CD4-positive, alpha-beta T cell treated with Interleukin-4 for 1 hour (primary cell): ENCODE results near the gene RREB1.
A peak's percentile ranks its signal among the peaks of the same experiment; 100 is the strongest.

Experiments used
- DNase-seq, 2 donors: peaks; one replicate each; pipeline ENCODE4 v3.0.0-alpha.2; 2020 to 2022

Gene RREB1

GRCh38 chr6:7100753-7101081 is 7.0 kb upstream of the RREB1 start:
- DNase-seq, result no peak

DNA sequence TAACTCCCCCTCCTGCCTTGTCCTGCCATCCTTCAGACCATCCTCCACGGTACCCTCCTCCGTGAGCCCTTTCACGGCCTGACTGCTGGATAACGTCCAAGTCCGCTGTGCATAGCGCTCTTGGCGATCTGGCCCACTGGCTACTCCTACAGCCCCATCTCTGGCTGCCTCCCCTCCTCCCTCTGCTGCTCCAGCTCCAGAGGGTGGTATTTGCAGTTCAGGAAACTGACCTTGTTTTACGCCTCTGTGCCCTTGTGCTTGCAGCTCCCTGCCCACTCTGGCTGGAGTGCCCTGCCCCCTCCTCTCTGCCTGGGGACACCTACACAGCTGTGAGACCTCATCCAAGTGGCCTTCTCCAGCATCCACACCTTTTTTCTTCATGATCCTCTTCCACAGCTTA is 6.5 kb upstream of the RREB1 start:
- no peak for DNase-seq

- no peak for DNase-seq
Measured at GRCh38 chr6:7104752-7105151, 3.0 kb upstream of the RREB1 start.

DNA sequence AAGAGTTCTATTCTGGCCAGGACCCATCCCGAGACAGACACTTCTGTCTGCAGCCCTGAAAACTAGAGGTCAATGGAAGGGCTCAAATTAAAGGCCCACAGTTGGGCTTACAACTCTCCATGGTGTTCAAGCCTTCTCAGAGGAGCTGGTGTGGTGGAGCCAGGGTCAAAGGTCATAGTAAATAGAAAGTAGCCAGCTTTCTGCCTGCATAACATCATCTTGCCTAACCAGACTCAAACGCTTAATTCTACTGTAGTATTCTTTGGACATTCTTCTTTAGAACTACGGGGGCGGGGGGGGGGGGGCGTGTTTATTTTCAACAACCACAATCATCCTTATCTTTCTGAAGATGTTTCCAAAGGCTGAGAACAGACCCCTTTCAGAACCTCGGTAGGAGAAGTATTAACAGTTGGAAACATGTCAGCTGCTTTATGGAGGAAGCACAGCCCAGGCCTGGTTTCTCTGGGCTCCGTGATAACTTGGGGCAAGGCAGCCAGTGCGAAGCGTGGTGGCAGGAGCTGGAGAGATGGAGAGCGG is 1.5 kb upstream of the RREB1 start:
- no peak for DNase-seq

GRCh38 chr6:7106752-7107577 is 796 bp upstream of the RREB1 start:
- peak; percentile 71 for DNase-seq

- peak; percentile 24 to 35 for DNase-seq
Measured at GRCh38 chr6:7108196-7108963, 619 bp downstream of the RREB1 start.

DNA sequence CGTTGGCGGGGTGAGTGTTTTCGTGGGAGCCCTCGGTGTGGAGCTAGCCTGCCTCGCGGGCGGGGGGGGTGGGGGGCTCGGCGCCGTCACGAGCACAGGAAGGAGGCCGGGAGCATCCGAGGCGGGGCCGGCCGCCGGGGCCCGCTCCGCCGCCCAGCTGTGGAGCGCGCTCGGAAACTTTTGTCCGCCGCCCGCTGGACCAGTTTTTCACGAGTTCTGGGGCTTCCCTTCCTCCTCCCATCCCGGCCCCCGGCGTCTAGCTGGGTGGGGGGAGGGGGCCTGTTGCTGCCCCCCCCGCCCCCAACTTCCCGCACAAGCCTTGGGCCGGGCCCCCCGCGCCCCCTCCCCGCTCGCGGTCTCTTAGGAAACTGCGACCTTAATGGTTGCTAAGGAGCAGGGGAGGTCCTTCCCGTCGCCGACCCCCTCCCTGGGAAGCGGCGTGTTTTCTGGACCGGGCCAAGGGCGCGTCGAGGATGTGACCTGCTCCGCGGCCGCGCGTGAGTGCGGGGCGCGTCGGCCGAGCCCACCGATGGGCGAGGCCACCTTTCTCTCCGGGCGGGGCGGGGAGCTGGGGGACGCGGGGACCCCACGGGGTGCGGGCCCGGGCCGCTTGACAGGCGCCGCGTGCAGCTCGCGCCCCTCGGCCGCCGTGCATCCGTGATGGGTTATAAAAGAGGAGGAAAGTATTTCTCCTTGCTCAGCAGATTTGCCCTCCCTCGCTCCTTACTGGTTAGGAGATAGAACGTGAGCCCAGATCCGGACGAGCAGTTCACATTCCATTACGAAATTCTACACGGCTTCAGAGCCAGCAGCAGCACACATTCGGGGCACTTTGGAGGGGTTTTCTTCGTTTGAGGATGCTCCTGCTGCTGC is 1.4 kb downstream of the RREB1 start:
- peak; percentile 35 to 43 for DNase-seq

DNA sequence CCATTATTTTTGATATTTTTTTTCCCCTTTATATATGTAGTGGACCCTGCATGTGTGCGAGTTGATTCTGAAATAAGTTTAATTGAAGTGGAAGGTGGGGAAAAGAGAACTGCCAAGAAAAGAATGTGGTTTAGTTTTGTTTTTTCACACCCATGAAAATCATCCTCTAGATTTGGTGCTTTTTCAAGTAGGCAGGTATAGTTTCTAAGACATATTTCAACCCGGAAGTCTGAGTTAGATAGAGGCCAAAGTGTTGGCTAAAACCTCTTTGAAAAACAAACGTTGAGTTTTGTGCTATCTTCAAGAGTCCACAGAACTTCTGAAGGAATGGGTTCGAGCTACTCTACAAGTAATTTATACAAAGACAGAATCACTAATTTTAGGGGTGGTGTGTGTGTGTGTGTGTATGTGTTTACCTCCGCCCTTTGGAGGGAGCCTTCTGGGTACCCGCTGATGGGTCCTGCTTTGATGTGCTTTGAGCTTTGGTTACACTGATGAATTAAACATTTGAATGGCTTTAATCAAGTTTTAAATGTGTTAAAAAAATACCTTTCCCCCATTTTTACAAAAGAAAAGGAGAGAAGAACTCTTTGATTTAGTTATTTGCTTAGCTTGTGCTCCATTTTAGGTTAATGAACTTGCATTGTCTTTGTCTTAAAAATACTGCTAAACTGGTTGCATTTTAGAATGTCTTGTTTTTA is 2.5 kb downstream of the RREB1 start:
- peak in 1 of 2 donors; percentile 34 for DNase-seq

- no peak for DNase-seq
Measured at GRCh38 chr6:7111095-7111690, 3.4 kb downstream of the RREB1 start.

GRCh38 chr6:7112171-7112570 is 4.4 kb downstream of the RREB1 start:
- no peak for DNase-seq

GRCh38 chr6:7112741-7113313 is 5.1 kb downstream of the RREB1 start:
- peak; percentile 52 to 71 for DNase-seq

GRCh38 chr6:7114744-7115458 is 7.1 kb downstream of the RREB1 start:
- no peak for DNase-seq

GRCh38 chr6:7115543-7116231 is 7.9 kb downstream of the RREB1 start:
- DNase-seq, result no peak

GRCh38 chr6:7119272-7119801 is 11.6 kb downstream of the RREB1 start:
- no peak for DNase-seq

- DNase-seq, result no peak
Measured at GRCh38 chr6:7121700-7122241, 14.0 kb downstream of the RREB1 start.

DNA sequence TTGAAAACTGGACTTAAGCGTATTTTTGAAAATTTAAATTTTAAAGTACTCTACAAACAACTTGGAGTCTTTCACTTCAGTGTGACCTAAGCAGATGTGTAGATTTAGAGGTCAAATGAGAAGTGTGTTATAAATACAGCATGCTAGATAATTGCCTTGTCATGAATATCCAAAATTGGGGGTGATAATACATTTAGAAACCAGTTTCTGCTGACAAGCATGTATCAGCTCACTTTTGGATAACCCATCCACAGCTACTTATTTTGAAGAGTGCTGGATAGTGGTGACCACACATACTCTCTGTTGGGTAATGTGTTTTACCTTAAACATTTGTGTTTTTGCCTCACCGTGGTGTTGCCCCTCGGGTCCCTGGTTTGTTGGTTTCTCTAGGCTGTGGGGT is 14.9 kb downstream of the RREB1 start:
- DNase-seq, result no peak

DNA sequence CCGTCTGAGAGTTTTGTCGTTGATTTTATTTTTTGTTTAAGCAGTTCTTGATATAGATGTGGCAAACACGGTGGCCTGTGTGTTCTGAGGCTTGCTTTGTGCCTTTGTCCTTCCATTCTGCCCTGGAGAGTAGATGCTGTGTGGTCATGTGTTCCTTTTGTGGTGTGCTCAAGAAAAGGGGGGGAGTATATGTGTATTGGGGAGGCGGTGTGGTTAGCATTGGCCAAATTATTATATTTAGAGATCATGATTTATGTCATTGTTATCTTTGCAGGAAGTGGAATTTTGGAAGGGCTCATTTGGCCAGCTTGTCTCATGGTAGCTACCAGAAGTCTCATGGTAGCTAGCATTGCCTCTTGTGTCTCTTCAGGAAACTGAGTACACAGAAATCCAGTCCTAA is 16.4 kb downstream of the RREB1 start:
- DNase-seq, result no peak

GRCh38 chr6:7124636-7125035 is 16.9 kb downstream of the RREB1 start:
- no peak for DNase-seq

- no peak for DNase-seq
Measured at GRCh38 chr6:7125290-7125689, 17.5 kb downstream of the RREB1 start.

DNA sequence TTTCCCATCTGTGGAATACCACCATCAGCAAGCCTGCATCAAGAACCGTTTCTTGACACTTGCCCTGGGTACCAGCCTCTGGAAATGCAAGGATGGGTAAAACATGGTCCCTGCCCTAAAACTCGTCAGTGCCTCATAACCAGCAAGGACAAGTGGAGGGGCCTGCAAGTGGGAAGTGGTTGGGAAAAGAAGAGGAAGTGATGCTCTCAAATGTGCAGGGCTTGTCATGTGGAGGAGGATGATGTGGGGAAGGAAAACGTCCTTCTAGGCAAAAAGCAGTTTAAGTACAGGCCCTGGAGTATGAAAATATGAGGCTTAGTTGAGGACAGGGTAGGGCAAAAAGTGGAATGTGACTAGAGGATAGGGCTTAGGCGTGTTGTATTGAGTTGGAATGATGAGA is 19.0 kb downstream of the RREB1 start:
- peak in 1 of 2 donors; percentile 35 for DNase-seq
